Measurements from ENCODE around the gene GALNT18.

- TF ChIP-seq CTCF (optimal IDR thresholded peaks at IDR 0.05 in 1 of 3, IDR thresholded peaks at IDR 0.05 in 1 of 3, conservative IDR thresholded peaks at IDR 0.05 in 1 of 3; ENCODE audit: extremely low read depth in 1 of 3, insufficient read depth in 2 of 3, low read length in 3 of 3) (no peak), EZH2 (IDR thresholded peaks at IDR 0.05; ENCODE audit: low read length) (no peak)
These were observed 181.7 kb downstream of the GALNT18 start for GRCh38 chr11:11440144-11440543.

Measured in keratinocyte (primary cell).